ENCODE measurements around the gene SDR42E2. TPM values are rescaled to one million over a fixed set of nuclear protein-coding genes. Genes with fewer than 3 reads are reported as not detected.

SDR42E2 gene
- not detected for total RNA-seq

GRCh38 chr16:22161999-22162655 lies at the start of gene SDR42E2:
Gene SDR42E2, plus strand, starts transcription at chr16:22162506. Its CDS starts 3,077 bp downstream, at chr16:22165583.
- TF ChIP-seq CTCF (IDR thresholded peaks at IDR 0.05): no peak
- DNase-seq (ENCODE audit: low spot score): no peak
- ATAC-seq (ENCODE audit: low FRiP score): no peak

GRCh38 chr16:22116095-22116700 lies 46.1 kb upstream of the SDR42E2 start:
- no peak for ATAC-seq (ENCODE audit: low FRiP score)
- no peak for DNase-seq (ENCODE audit: low spot score)
- TF ChIP-seq CTCF (IDR thresholded peaks at IDR 0.05): no peak

- no peak for ATAC-seq (ENCODE audit: low FRiP score)
- TF ChIP-seq CTCF (IDR thresholded peaks at IDR 0.05): no peak
- DNase-seq (ENCODE audit: low spot score): no peak
Measured at GRCh38 chr16:22117609-22118008, 44.7 kb upstream of the SDR42E2 start.

GRCh38 chr16:22120440-22120839 lies 41.9 kb upstream of the SDR42E2 start:
- ATAC-seq (ENCODE audit: low FRiP score) (no peak), DNase-seq (ENCODE audit: low spot score) (no peak)
- no peak for TF ChIP-seq CTCF (IDR thresholded peaks at IDR 0.05)

- no peak for TF ChIP-seq CTCF (IDR thresholded peaks at IDR 0.05)
- ATAC-seq (ENCODE audit: low FRiP score): no peak
Measured at GRCh38 chr16:22122239-22122638, 40.1 kb upstream of the SDR42E2 start.

GRCh38 chr16:22123146-22123545 lies 39.2 kb upstream of the SDR42E2 start:
- TF ChIP-seq CTCF (IDR thresholded peaks at IDR 0.05): no peak
- DNase-seq (ENCODE audit: low spot score) (no peak), ATAC-seq (ENCODE audit: low FRiP score) (no peak)

More at GRCh38 chr16:22122239-22122638, 40.1 kb upstream of the SDR42E2 start:
- no peak for DNase-seq (ENCODE audit: low spot score)
